Measurements from ENCODE around the gene CFDP1. TPM values are rescaled to one million over a fixed set of nuclear protein-coding genes. Genes with fewer than 3 reads are reported as not detected.

CFDP1 gene
- total RNA-seq, 1 experiment from 2014 or later: 77.6 TPM

DNA sequence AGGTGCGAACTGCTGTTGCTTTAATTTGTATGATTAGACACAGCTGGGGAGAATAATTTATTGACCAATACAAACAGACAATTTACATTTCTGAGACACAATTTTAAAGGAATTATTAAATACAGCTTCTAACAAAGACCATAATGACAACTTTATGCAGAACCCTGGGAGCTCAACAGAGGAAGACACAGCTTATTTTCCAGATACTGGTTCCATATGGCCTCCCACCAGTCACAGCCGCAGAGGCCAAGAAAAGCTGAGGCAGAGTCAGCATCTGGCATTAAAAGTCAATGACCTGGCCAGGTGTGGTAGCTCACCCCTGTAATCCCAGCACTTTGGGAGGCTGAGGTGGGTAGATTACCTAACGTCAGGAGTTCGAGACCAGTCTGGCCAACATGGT, 115.8 kb downstream of the CFDP1 start:
- intact Hi-C loops (cut with micrococcal nuclease; ENCODE audit: unreplicated experiment): no loop called here
- Histone ChIP-seq H3K4me3 (ENCODE audit: low read depth, low read length) (no peak overlapping the region), H3K36me3 (ENCODE audit: control insufficient read depth, insufficient read depth, low read length) (no peaks in the 10 kb centered on the region), H3K4me1 (no peaks in the 10 kb centered on the region), H3K27me3 (replicated peaks; ENCODE audit: control insufficient read depth, insufficient read depth, low read length) (no peaks in the 10 kb centered on the region), H3K9me3 (no peaks in the 10 kb centered on the region)
- CTCF ChIA-PET: no interaction called here
- no peak overlapping the region for H3K27ac Mint-ChIP-seq (ENCODE audit: unreplicated experiment)
- no peaks in the 10 kb centered on the region for H3K4me1 Mint-ChIP-seq (ENCODE audit: low read depth, unreplicated experiment)
- no peaks in the 10 kb centered on the region for H3K27me3 Mint-ChIP-seq (ENCODE audit: insufficient read depth, unreplicated experiment)
- no peak for TF ChIP-seq CTCF (IDR thresholded peaks at IDR 0.05; ENCODE audit: insufficient read depth in 1 of 2, low read depth in 1 of 2, low read length in 1 of 2, severe bottlenecking in 1 of 2, unreplicated experiment in 1 of 2)
- no peak overlapping the region for H3K4me3 Mint-ChIP-seq (ENCODE audit: unreplicated experiment)
- no TSS peak for BruUV-seq (replicated peaks)
- POLR2A ChIA-PET: no interaction called here
- peaks cover 13% of the 10 kb centered on the region for H3K36me3 Mint-ChIP-seq (ENCODE audit: insufficient read depth, unreplicated experiment)
- H3K9me3 Mint-ChIP-seq (ENCODE audit: unreplicated experiment): no peaks in the 10 kb centered on the region
- no peak for DNase-seq

GRCh38 chr16:75317101-75317522, 116.2 kb downstream of the CFDP1 start:
- H3K9me3 Mint-ChIP-seq (ENCODE audit: unreplicated experiment): no peaks in the 10 kb centered on the region
- no peaks in the 10 kb centered on the region for H3K27me3 Mint-ChIP-seq (ENCODE audit: insufficient read depth, unreplicated experiment)
- Histone ChIP-seq H3K36me3 (ENCODE audit: control insufficient read depth, insufficient read depth, low read length) (no peaks in the 10 kb centered on the region), H3K9me3 (no peaks in the 10 kb centered on the region), H3K4me3 (ENCODE audit: low read depth, low read length) (no peak overlapping the region), H3K27me3 (replicated peaks; ENCODE audit: control insufficient read depth, insufficient read depth, low read length) (no peaks in the 10 kb centered on the region), H3K4me1 (no peaks in the 10 kb centered on the region)
- H3K36me3 Mint-ChIP-seq (ENCODE audit: insufficient read depth, unreplicated experiment): peaks cover 13% of the 10 kb centered on the region
- CTCF ChIA-PET: no interaction called here
- POLR2A ChIA-PET: no interaction called here
- no TSS peak for BruUV-seq (replicated peaks)
- intact Hi-C loops (cut with micrococcal nuclease; ENCODE audit: unreplicated experiment): no loop called here
- no peak for TF ChIP-seq CTCF (IDR thresholded peaks at IDR 0.05; ENCODE audit: insufficient read depth in 1 of 2, low read depth in 1 of 2, low read length in 1 of 2, severe bottlenecking in 1 of 2, unreplicated experiment in 1 of 2)
- no peak overlapping the region for H3K27ac Mint-ChIP-seq (ENCODE audit: unreplicated experiment)
- no peak overlapping the region for H3K4me3 Mint-ChIP-seq (ENCODE audit: unreplicated experiment)
- DNase-seq: no peak
- no peaks in the 10 kb centered on the region for H3K4me1 Mint-ChIP-seq (ENCODE audit: low read depth, unreplicated experiment)

- H3K9me3 ChIP-seq: no peaks in the 10 kb centered on the region
- Mint-ChIP-seq H3K27ac (ENCODE audit: unreplicated experiment) (no peak overlapping the region), H3K4me3 (ENCODE audit: unreplicated experiment) (no peak overlapping the region), H3K4me1 (ENCODE audit: low read depth, unreplicated experiment) (peaks cover under 1% of the 10 kb centered on the region), H3K9me3 (ENCODE audit: unreplicated experiment) (no peaks in the 10 kb centered on the region), H3K36me3 (ENCODE audit: insufficient read depth, unreplicated experiment) (peaks cover 13% of the 10 kb centered on the region), H3K27me3 (ENCODE audit: insufficient read depth, unreplicated experiment) (no peaks in the 10 kb centered on the region)
- intact Hi-C loops (cut with micrococcal nuclease; ENCODE audit: unreplicated experiment): no loop called here
- no peak for TF ChIP-seq CTCF (IDR thresholded peaks at IDR 0.05; ENCODE audit: insufficient read depth in 1 of 2, low read depth in 1 of 2, low read length in 1 of 2, severe bottlenecking in 1 of 2, unreplicated experiment in 1 of 2)
- POLR2A ChIA-PET: no interaction called here
- CTCF ChIA-PET: no interaction called here
- peaks cover 7% of the 10 kb centered on the region for H3K4me1 ChIP-seq
- no peaks in the 10 kb centered on the region for H3K27me3 ChIP-seq (replicated peaks; ENCODE audit: control insufficient read depth, insufficient read depth, low read length)
- DNase-seq: no peak
- no TSS peak for BruUV-seq (replicated peaks)
- no peak overlapping the region for H3K4me3 ChIP-seq (ENCODE audit: low read depth, low read length)
- H3K36me3 ChIP-seq (ENCODE audit: control insufficient read depth, insufficient read depth, low read length): no peaks in the 10 kb centered on the region
These were observed 117.6 kb downstream of the CFDP1 start for GRCh38 chr16:75315539-75316306.

Data from Caco-2 (cell line).